ENCODE data around the gene MDM1.

Gene MDM1

DNA sequence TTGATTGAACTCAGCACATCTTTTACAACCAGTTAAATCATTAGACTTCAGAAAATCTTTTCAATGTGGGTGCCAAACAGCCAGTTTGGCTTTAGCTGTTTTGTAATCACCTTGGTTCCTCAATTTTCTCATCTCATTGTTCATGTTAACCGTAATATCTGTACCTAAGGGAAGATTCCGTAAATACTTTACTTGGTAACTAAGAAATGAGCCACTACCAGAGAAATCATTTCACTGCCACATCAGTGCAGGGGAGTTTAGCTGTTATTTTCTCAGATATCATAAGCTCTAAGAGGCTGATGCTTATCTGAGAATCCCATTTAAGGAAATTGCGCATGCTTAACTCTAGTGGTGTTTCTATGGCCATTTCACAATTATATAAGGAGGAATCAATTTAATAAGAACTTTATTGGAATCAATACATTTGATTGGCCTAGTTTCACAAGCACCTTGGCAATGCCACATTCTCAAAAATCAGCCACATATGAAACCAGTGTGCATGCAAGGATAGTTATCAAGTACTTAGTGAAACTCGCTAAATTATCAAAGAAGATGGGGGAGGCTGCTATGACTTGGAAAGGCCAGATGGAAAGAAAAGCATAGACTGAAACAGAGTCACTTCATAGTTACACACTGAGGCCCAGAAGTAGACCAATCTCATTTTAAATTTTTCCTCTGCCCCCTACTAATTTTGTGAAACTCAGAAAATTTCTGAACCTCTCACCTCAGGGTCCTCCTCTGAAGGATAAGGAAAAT, 50.7 kb downstream of the MDM1 start:
- no peak for DNase-seq
- intact Hi-C loops (cut with DNase I) = no loop called here

DNA sequence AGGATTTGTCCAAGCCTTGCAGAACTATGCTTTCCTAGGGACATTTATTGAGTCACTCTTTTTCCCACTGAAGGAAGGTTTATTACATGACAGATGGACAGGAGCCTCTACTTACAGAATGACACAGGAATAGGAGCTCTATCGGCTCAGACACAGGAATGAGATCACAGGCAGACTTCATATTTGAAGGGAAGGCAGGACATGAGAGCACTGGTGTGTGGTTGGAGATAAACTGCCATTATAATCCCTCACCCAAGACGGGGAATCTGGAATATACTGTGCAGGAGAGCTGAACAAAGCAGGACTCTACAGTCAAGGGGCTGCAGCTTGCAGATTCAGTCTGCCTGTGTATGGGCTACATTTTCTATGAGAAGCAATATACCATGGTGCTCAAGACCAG, 51.9 kb downstream of the MDM1 start:
- intact Hi-C loops (cut with DNase I) = no loop called here
- no peak for DNase-seq

DNA sequence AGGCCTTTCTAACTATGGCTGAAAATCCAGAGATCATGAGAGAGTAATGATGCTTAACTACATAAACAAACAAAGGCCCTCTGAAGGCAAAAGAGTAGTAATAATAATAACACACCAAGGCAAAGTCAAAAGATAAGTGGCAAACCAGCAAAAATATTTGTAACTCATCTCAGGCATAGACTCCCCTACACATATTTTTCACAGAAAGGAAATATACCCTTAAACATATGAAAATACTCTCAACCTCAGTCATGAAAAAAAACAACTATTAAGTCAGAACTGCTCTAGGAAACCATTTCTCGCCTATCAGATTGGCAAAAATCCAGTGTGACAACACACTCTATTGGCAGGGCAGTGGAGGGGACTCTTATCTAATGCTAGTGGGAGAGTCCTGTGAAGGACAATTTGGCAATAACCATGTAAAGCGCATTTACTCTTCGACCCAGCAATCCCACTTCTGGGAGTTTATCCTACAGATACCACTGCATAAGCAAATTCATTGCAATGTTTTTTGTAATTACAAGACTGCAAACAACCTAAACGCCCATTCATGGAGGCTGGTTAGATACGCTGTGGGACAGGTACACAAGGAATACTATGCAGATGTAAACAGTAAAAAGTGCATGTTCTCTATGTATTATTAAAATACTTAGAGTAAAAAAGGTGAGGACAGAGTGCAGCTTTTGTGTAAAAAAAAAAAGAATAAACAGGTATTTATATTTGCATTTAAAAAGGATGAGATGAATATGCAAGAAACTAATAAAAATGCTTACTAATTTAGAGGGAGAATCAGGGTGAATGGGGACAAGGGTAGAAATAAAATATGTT, 52.7 kb downstream of the MDM1 start:
- DNase-seq = no peak
- intact Hi-C loops (cut with DNase I) = no loop called here

DNA sequence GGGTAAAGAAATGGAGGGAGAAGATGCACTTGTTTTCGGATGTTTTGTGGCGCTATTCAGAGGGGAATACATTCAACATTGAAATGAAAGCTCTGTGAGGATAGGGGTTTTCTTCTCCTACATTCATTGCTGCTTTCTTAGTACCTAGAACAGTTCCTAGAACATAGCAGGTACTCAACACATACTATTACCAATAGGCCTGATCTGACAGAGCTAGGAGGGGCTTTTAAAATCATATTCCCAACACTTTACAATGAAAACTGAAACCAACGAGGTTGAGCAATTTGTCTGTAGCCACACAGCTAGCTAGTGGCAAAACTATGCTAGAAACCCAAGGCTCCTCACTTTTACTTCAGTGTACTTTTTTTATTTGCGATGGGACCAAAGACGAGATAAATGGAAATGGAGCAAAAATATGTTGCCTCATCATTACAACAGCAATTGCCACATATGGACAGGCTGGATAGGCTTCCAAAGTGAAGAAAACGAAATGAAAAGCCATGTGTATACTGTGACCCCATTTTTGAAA, 55.7 kb downstream of the MDM1 start:
- no peak for DNase-seq
- intact Hi-C loops (cut with DNase I) = no loop called here

- intact Hi-C loops (cut with DNase I) = no loop called here
- DNase-seq = no peak
These were observed 59.4 kb downstream of the MDM1 start for GRCh38 chr12:68272732-68273131.

GRCh38 chr12:68271346-68271745, 60.8 kb downstream of the MDM1 start:
- DNase-seq = no peak
- intact Hi-C loops (cut with DNase I) = no loop called here

DNA sequence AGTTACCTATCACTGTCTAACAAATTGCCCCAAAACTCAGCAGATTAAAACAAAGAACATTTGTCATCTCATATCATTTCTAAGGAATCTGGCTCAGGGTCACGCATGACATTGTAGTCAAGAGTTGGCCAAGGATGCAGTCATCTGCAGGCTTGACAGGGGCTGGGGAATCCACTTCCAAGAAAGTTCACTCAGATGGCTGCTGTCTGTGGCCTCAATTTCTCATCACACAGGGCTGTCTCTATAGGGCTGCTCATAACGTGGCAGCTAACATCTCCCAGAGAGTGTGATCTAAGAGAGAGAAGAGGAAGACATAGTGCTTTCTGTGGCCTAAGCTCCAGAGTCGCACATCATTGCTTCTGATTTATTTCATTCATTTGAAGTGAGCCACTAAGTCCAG, 61.8 kb downstream of the MDM1 start:
- no peak for DNase-seq
- intact Hi-C loops (cut with DNase I) = no loop called here

- intact Hi-C loops (cut with DNase I) = no loop called here
- DNase-seq = no peak
These were observed 62.4 kb downstream of the MDM1 start for GRCh38 chr12:68269779-68270178.

DNA sequence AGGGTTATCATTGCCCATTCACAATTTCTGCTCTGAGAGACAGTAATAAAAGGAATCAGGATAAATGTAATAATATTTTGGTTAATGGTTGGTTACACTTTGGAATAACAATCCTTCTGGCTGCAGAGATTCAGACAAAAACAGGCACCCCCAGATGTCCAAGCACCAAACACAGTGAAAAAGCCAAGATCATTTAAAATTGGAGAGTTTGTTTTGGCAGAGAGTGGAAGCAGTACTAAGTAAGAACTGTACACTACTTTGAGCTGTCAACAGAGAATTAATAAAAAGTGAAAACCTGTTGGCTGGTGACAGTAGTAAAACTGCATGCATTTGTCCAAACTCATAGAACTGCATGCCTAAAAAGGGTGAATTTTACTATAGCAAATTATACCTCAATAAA, 63.2 kb downstream of the MDM1 start:
- intact Hi-C loops (cut with DNase I) = no loop called here
- no peak for DNase-seq

DNA sequence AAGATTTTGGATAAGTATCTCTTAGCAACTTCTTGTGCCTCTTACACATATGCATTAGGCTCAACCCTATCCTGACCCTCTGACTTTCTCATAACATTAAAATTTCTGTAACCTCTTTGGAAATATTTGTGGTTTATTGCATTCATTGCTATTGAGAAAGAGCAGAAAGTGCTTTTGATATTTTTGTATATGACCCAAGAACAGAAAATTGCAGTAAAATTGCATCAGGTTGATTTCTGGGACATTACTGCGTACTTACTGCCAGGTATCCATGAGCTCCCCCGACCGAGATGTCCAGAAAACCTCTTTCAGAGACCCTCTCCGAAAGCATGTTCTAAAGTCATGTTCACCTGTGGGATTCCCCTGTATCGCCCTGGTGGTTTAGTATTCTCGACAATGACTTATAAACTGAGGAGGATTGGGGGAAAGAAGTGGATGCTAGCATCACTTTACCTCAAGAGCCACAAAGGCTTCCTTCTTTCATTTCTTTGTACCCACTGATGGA, 64.2 kb downstream of the MDM1 start:
- no peak for DNase-seq
- intact Hi-C loops (cut with DNase I) = no loop called here

DNA sequence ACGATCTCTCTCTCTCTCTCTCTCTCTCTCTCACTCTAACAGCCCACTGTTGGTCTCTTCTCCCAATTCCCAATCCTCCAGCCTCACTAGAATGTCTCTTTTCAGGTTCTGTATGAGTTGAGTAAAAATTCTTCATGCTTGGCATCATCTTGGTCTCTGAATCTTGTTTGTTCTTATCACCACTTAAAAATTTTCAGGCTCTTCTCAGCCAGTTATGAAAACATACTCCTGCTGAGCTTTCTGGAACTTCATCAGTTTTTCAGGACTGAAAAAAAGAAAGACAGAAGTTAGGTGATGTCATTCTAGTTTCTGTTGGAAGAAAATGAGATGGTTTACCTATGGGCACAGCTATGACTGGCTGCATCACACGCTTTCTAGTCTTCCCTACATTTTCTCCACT, 67.3 kb downstream of the MDM1 start:
- intact Hi-C loops (cut with DNase I) = no loop called here

DNA sequence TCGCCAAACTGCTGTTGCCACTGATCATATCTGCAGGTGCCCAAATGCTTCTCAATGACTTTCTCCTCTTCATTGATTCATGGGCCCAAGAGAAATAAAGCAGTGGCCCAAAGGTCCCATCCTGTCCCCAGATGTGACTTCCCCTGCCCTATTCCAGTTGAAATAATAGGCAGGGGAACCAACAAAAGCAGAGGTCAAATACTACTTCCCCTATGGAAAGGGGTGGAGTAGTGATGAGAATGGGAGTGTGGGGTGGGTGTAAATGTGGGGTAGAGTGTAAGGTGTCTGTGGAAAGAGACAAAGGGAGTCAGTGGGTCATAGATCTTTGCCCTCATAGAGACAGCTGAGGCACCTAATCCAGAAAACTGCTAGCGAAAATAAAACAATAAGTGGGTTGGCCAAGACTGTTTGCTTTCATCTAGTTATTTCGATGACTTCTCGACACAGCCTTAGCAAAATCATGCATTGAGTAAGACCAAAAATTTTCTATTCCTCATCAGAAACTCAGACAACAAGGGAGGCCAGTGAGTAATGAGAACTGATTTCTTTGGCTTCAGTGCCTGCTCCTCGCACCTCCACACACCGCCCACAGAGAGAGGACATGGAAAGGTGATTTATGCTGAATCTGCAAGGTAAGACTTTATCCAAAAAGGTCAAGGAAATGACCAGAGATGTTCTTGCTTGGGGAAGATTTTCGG, 67.9 kb downstream of the MDM1 start:
- intact Hi-C loops (cut with DNase I) = no loop called here
- no peak for DNase-seq

More for the DNA sequence above, 67.3 kb downstream of the MDM1 start:
- no peak for DNase-seq

DNA sequence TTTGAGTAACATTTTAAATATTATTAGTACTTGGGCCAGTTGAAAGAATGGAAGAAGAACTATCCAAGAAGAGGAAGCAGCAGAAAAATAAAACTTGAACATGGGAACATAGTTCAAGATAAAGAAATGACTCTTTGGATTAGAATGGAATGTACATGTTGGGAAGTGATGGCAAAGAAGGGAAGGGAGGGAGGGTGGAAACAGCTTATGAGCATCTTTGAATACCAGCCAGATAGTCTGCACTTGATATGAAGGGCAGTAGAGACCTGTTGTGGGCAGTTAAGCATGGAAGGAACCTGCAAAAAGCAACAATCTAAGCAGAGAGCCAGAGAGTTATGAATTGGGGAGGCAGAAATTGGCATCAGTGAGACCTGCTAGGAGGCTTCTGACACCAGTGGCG, 68.8 kb downstream of the MDM1 start:
- intact Hi-C loops (cut with DNase I) = no loop called here
- DNase-seq = no peak

- no peak for DNase-seq
- intact Hi-C loops (cut with DNase I) = no loop called here
These were observed 70.3 kb downstream of the MDM1 start for GRCh38 chr12:68261896-68262295.

GRCh38 chr12:68260153-68260552, 72.0 kb downstream of the MDM1 start:
- no peak for DNase-seq
- intact Hi-C loops (cut with DNase I) = no loop called here

DNA sequence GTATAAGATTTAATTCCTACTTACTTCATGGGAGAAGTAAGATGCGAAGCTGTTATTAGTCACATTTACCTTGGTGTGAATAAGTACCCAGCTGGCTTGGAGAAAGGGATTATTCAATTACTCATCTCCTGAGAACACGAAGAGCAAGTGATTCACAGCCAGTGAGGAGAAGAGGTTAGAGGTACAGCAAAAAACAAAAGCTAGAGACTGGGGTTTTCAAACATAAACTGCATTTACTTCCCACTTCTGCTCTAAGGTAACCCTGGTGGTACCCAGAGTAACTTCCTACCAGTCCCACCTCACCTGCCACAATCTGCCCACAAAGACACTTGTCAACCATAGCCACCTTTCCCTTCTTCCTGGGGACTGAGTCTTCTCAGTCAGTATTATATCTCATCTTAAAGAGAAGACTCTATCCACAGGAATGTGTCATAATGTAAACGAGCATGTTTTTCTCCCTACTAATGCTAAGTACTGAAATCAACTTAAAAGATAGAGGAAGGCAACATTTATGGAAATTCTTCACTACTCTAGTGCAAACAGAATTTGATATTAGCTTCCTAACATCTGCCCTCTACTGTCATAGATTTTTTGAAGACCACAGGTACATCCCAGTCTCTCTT, 72.7 kb downstream of the MDM1 start:
- intact Hi-C loops (cut with DNase I) = no loop called here
- no peak for DNase-seq

DNA sequence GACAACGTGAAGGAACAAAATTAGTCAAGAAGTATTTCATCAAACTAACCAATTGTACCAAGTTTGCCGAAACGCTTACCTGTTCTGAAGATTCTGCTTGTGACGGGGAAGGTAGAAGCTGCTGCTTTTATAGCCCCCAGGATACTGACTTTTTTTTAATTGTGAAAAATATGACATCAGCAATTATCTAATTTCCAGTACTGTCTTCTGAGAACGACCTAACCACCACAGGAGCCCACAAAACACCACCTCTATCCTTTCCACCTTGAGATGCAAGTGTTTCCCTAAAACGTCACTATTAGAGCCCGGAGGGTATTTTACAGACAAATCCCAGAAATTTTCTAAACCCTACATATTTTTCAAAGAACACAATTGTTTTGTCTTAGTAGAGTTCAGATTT, 78.7 kb downstream of the MDM1 start, which contains the start of gene IL22:
IL22 (minus strand) TSS at position 101 of the 400 bp plus-strand sequence. CDS start 156 bp downstream, outside the sequence.
- intact Hi-C loops (cut with DNase I) = no loop called here
- no peak for DNase-seq

DNA sequence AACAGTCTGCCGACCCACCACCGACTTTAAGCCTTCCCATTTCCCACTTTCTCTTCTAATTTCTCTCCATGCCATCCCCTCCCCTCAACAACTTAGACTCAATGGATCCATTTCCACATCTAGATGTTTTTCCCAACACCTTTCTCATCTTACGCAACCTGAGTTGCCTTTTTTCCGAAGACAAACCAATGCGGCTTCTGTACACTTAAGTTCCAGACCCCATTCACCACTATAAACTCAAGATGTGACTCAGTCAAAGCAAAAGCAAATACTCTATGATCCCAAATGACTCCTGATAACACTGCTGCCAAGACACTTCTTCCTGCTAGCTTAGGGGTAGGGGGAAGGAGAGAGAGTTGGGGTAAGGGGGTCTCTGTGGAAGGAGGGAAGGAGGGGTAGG, 80.1 kb downstream of the MDM1 start:
- DNase-seq = no peak
- intact Hi-C loops (cut with DNase I) = no loop called here

- DNase-seq = no peak
- intact Hi-C loops (cut with DNase I) = no loop called here
These were observed 81.7 kb downstream of the MDM1 start for GRCh38 chr12:68250454-68250853.

DNA sequence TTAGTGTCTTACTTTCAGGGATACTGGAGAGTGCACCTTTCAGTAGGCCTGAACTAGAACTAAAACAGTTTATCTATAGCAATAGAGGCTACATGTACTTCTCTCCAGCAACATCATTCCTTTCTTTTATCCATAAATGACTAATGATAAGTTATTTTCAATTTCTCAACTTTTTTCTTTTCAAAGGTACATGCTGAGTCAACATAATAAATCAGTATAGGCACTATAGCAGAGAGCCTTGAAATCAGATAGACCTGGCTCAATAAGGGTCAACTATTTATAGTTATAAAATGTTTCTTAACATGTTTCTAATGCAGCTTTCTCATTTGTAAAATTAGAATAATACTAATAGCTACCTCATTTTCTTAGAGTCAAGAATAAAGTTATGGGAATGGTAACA, 84.4 kb downstream of the MDM1 start:
- DNase-seq = no peak
- intact Hi-C loops (cut with DNase I) = no loop called here

All from posterior cingulate gyrus (tissue), 11 donors.